Smooth muscle cell (in vitro differentiated cells): ENCODE results near the gene MAMSTR. TPM values are rescaled to one million over a fixed set of nuclear protein-coding genes. Genes with fewer than 3 reads are reported as not detected.

Experiments
- DNase-seq: peaks from one replicate; lab custom pipeline; 2025; ENCODE audit not compliant: unreplicated experiment; lab: John Stamatoyannopoulos, UW
- H2AFZ ChIP-seq: fragments of 200-600 bp; sonication (generic); 2 replicates; pipeline ENCODE4 v1.6.0; 2016; ENCODE audit warnings: antibody characterized with exemption, low read depth, mild to moderate bottlenecking
- H3F3A ChIP-seq: fragments of 200-600 bp; sonication (generic); 2 replicates; pipeline ENCODE4 v1.6.0; 2017; ENCODE audit warnings: antibody characterized with exemption, low read depth
- H3K27ac ChIP-seq: fragments of 200-600 bp; sonication (generic); 2 replicates; pipeline ENCODE4 v1.5.1; 2016; ENCODE audit warnings: low read depth, mild to moderate bottlenecking
- H3K27me3 ChIP-seq: fragments of 200-600 bp; sonication (generic); 2 replicates; pipeline ENCODE4 v1.6.1; 2016; ENCODE audit warnings: low read depth, mild to moderate bottlenecking
- H3K36me3 ChIP-seq: fragments of 200-600 bp; sonication (generic); 2 replicates; pipeline ENCODE4 v1.5.1; 2016; ENCODE audit warnings: low read depth
- H3K4me1 ChIP-seq: fragments of 200-600 bp; sonication (generic); 2 replicates; pipeline ENCODE4 v1.5.1; 2016; ENCODE audit warnings: low read depth
- H3K4me2 ChIP-seq: fragments of 200-600 bp; sonication (generic); 2 replicates; pipeline ENCODE4 v1.6.0; 2016; ENCODE audit warnings: mild to moderate bottlenecking
- H3K4me3 ChIP-seq: fragments of 200-600 bp; sonication (generic); 2 replicates; pipeline ENCODE4 v1.5.1; 2016; ENCODE audit warnings: mild to moderate bottlenecking
- H3K79me2 ChIP-seq: fragments of 200-600 bp; sonication (generic); 2 replicates; pipeline ENCODE4 v1.6.0; 2016; ENCODE audit warnings: low read depth, mild to moderate bottlenecking
- H3K9ac ChIP-seq: fragments of 200-600 bp; sonication (generic); 2 replicates; pipeline ENCODE4 v1.6.0; 2016; ENCODE audit warnings: low read depth
- H3K9me3 ChIP-seq: fragments of 200-600 bp; sonication (generic); replicated peaks from 2 replicates; pipeline ENCODE4 v1.5.1; 2016; ENCODE audit warnings: low read depth
- H4K20me1 ChIP-seq: fragments of 200-600 bp; sonication (generic); 2 replicates; pipeline ENCODE4 v1.6.0; 2016; ENCODE audit warnings: low read depth
- WGBS: methylation state at CpG from one replicate; pipeline ENCODE4 v1.1.7; 2016; ENCODE audit warnings: low lambda C conversion rate; 5-methylcytosine and 5-hydroxymethylcytosine counted together
- polyA plus RNA-seq: library from polyadenylated mRNA; unstranded; fragments of >200 nt; fragmentation: Nextera tagmentation; extraction: Ambion mirVana; gene quantifications from 2 replicates; pipeline ENCODE4 v1.2.1, GENCODE V29; 2016
- total RNA-seq: library from RNA; depleted of rRNA; stranded (reverse); fragments of >200 nt; gene quantifications from 2 replicates; pipeline ENCODE4 v1.2.3, GENCODE V29; 2014
- TF ChIP-seq, protein P1 (sequence below): fragments of 200-600 bp; sonication (generic); IDR thresholded peaks from 2 replicates; pipeline ENCODE4 v1.5.1; 2017; ENCODE audit warnings: borderline replicate concordance, mild to moderate bottlenecking, antibody characterized with exemption; ENCODE audit not compliant: insufficient read depth, poor library complexity, severe bottlenecking

Gene MAMSTR
- total and polyA plus RNA-seq, 2 experiments from 2014 or later: 0.58 to 3.9 TPM

DNA sequence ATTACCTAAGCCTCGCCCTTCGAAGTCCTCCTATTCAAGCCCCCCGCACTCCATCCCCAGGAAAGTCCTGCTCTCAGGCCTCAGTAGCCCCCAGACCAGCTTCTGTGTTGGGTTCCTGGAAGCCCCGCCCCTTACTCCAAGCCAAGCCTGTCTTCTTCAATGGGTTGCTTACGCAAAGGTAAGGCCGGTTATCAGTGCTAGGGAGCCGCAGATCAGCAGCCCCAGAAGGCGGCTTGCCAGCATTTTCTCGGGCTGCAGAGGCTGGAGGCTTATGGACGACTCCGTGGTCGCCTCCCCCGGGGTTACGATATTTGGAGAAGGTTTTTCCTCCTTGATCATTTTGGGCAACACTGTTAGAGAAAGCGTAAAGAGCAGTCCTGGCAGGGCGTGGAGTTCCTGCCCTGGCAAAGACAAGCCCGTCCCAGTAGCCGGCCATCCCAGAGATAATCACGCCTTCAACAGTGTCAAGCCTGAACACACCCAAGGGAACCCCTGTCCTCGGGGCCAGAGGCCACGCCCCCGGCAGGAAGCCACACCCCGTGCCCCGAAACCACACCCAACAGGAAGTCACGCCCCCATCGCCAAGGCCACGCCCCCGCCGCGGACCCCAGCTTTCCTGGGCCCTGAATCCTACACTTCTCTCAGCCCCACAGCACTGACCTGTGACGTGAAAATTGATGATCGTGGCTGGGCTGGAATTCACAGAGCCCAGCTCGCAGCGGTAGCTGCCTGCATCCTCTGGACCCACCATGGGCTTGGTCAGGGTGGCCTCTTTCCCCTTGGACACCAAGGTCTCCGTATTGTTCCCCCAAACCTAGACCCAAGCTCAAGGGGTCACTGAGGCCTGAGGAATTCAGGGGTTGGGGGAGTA is 21.8 kb upstream of the MAMSTR start:
- TF ChIP-seq, protein P1, sequence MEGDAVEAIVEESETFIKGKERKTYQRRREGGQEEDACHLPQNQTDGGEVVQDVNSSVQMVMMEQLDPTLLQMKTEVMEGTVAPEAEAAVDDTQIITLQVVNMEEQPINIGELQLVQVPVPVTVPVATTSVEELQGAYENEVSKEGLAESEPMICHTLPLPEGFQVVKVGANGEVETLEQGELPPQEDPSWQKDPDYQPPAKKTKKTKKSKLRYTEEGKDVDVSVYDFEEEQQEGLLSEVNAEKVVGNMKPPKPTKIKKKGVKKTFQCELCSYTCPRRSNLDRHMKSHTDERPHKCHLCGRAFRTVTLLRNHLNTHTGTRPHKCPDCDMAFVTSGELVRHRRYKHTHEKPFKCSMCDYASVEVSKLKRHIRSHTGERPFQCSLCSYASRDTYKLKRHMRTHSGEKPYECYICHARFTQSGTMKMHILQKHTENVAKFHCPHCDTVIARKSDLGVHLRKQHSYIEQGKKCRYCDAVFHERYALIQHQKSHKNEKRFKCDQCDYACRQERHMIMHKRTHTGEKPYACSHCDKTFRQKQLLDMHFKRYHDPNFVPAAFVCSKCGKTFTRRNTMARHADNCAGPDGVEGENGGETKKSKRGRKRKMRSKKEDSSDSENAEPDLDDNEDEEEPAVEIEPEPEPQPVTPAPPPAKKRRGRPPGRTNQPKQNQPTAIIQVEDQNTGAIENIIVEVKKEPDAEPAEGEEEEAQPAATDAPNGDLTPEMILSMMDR: no peak
- DNase-seq: no peak
- Histone ChIP-seq H3K27ac (no peak overlapping the region), H3K27me3 (no peaks in the 10 kb centered on the region), H3K9ac (no peak overlapping the region), H3K4me3 (no peak overlapping the region), H3K36me3 (no peaks in the 10 kb centered on the region), H4K20me1 (no peaks in the 10 kb centered on the region), H3K4me2 (no peak overlapping the region), H3K4me1 (peaks cover 9% of the 10 kb centered on the region), H3K79me2 (no peaks in the 10 kb centered on the region), H3K9me3 (no peaks in the 10 kb centered on the region), H3F3A (no peaks in the 10 kb centered on the region), H2AFZ (no peak overlapping the region)
- 54% methylated on average over 31 of the region's 35 CpGs for WGBS

DNA sequence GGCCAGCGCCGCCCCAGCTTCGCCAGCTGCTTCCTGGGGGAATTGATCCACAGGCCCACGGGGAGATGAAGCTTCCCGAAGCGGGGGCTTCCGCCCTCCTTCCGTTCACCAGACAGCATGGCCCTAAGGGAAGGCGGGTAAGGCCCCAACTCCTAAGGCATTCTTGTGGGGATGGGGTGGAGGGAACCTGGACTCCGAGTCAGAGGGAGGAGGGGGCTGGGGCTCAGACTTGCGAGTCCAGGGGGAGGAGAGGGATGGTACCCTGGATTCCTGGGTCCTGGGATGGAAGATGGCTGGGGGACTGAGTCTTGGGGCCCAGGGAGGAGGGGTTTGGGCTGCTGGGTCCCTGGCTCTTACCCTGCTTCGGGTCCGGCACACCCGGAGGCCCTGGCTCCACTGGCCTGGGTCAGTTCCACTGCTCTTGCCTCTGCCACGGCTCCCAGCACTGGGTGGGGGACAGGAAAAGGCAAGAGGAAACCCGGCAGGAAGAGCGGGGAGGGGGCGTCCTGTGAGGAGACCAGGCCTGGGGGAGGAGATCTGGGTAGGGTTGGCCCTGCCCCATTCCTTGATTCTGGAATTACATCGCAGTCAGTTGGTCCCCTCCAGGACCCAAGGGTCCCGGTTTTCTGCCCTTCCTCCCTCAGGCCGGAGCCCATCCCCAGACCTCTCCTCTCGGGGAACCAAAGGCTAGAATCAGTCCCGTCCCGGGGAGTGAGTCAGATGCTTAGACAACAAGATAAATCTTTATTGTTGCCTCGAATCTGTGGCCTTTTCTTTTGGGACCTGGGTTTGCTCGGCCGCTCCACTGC is 20.8 kb upstream of the MAMSTR start, which contains the start of gene RASIP1:
RASIP1 (minus strand) TSS at position 447 of the 809 bp plus-strand sequence; CDS start at position 119, 328 bp downstream.
- H3F3A ChIP-seq: no peaks in the 10 kb centered on the region
- peak within 1 kb of the TSS; percentile 75 for H2AFZ ChIP-seq
- 81% methylated on average over 26 of the region's 27 CpGs for WGBS
- no peak for DNase-seq
- TF ChIP-seq, protein P1: no peak
- H3K9me3 ChIP-seq: no peaks in the 10 kb centered on the region
- H3K9ac ChIP-seq: no peak within 1 kb of the TSS
- peaks cover 9% of the 10 kb centered on the region for H3K4me1 ChIP-seq
- no peaks in the 10 kb centered on the region for H3K27me3 ChIP-seq
- no peak within 1 kb of the TSS for H3K27ac ChIP-seq
- no peaks in the 10 kb centered on the region for H3K36me3 ChIP-seq
- peak within 1 kb of the TSS; percentile 95 for H3K4me2 ChIP-seq
- no peaks in the 10 kb centered on the region for H3K79me2 ChIP-seq
- peak within 1 kb of the TSS; percentile 55 for H3K4me3 ChIP-seq
- no peaks in the 10 kb centered on the region for H4K20me1 ChIP-seq

DNA sequence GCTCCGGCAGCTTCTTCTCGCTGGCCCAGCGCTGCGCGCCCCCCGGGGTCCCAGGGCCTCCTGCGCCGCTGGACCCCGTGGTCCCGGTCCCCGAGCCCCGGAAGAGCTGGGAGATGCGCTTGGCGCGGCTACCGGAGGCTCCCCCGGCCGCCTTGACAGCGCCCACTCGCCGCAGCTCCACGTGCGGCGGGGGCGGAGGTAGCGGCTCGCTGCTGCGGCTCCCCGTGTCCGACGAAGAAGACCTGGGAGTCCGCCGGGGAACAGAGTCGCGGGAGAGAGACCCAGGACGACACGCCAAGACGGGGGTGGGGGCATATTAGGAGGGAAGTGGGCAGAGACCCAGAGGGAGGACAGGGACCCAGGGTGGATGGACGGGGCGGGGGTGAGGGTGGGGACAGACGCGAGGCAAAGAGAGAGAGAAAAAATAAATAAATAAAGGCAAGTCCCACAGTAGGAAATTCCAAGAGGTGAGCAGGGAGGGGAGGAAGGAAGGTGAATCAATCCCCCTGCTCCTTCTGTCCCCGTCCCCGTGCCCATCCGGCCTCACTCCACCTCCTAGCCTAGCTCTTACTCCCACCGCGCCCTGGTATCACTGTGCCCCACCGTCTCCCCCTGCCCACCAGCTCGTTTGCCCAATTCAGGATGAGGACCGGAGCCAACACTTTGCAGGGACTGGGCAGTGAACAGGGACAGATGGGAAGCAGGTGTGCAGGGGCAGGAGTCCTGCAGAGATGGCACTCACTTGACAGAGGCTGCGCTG is 20.1 kb upstream of the MAMSTR start:
- H3F3A ChIP-seq: no peaks in the 10 kb centered on the region
- H3K4me1 ChIP-seq: peaks cover 9% of the 10 kb centered on the region
- H3K4me2 ChIP-seq: peak overlapping the region; percentile 95
- DNase-seq: no peak
- no peaks in the 10 kb centered on the region for H3K36me3 ChIP-seq
- H2AFZ ChIP-seq: peak overlapping the region; percentile 75
- H4K20me1 ChIP-seq: no peaks in the 10 kb centered on the region
- TF ChIP-seq, protein P1: no peak
- WGBS: 20% methylated on average over 42 of the region's 51 CpGs
- no peaks in the 10 kb centered on the region for H3K79me2 ChIP-seq
- H3K27me3 ChIP-seq: no peaks in the 10 kb centered on the region
- H3K27ac ChIP-seq: no peak overlapping the region
- H3K9ac ChIP-seq: no peak overlapping the region
- peak overlapping the region; percentile 55 for H3K4me3 ChIP-seq
- no peaks in the 10 kb centered on the region for H3K9me3 ChIP-seq
